HL-60 (cell line): ENCODE results near the gene PEX6.
A peak's percentile ranks its signal among the peaks of the same experiment; 100 is the strongest.

Source experiments
- DNase-seq, 2 experiments: peaks; one replicate each; pipeline ENCODE4 v3.0.0-alpha.2; 2010 to 2020; ENCODE audit warnings: low read depth in 1 of 2, low spot score in 1 of 2
- H3K27ac ChIP-seq: fragments of 250-450 bp; sonication (Bioruptor Pico); replicated peaks from 2 replicates; pipeline ENCODE4 v1.5.1; 2020; ENCODE audit warnings: mild to moderate bottlenecking, moderate library complexity
- H3K27me3 ChIP-seq: fragments of 250-450 bp; sonication (Bioruptor Pico); 2 replicates; pipeline ENCODE4 v1.5.1; 2021; ENCODE audit warnings: mild to moderate bottlenecking, moderate library complexity; ENCODE audit not compliant: insufficient read depth, poor library complexity, severe bottlenecking
- H3K4me3 ChIP-seq: replicated peaks from 2 replicates; pipeline ENCODE4 v1.5.1; 2011; ENCODE audit warnings: mild to moderate bottlenecking, control low read depth, low read length; ENCODE audit not compliant: insufficient read depth
- CTCF ChIP-seq: IDR thresholded peaks from one replicate; pipeline ENCODE4 v1.5.1; 2011; ENCODE audit warnings: low read length, control low read depth, inconsistent platforms; ENCODE audit not compliant: insufficient read depth
- GABPA ChIP-seq: IDR thresholded peaks from 2 replicates; pipeline ENCODE4 v1.6.1; 2012; ENCODE audit warnings: low read depth
- POLR2AphosphoS5 ChIP-seq: IDR thresholded peaks from 2 replicates; pipeline ENCODE4 v1.6.1; 2012; ENCODE audit warnings: low read depth
- REST ChIP-seq: IDR thresholded peaks from 2 replicates; pipeline ENCODE4 v1.6.1; 2012; ENCODE audit warnings: low read depth; ENCODE audit not compliant: insufficient replicate concordance
- SPI1 ChIP-seq: IDR thresholded peaks from 2 replicates; pipeline ENCODE4 v1.6.1; 2012; ENCODE audit warnings: low read depth, mild to moderate bottlenecking, borderline replicate concordance

Gene PEX6

DNA sequence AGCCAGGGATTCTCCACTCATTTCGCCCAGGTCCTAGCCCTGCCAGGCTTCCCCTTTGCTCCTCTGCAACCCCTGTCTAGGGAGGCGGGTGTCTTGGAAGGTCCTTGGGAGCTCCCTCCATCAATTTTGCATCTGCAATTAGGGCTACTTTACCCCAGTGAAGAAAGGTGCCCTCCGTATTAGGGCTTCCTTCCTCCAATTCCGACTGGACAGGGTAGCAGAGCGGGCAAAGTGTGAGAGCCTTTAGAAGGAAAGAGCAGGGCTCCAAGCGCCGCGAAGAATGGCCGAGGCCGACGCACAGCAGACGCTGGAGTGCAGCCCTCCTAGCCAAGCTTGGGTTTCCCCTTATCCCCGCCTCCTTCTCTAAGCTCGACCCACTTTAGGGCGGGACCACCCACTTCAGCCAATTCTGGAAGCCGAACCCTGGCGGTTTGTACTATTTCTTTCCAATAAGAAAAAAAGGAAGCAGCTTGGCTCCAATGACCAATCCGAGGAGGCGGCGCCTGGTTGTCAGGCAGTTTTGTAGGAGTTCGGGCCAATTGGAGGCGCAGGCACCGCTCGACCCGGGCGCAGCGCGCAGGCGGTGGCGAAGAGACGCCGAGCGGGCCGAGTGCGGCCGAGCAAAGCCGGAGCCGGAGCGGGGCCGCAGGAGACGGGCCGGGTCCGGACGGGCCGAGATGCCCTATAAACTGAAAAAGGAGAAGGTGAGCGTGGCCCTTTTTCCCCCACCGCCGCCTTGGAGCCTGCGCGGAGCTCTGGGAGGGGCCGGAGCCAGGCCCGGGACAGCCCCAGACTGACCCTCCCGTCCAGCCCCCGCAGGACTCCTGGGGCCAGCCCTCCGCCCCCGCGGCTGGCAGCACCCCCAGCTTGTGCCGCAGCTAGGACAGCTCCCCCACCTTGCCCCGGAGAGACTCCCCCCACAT lies 5.3 kb upstream of the PEX6 start, which contains the start of gene PPP2R5D:
Gene PPP2R5D, plus strand, starts transcription at position 570 of the 923 bp plus-strand sequence. Its CDS starts 108 bp downstream, at position 678.
- peak within 1 kb of the TSS; percentile 68 for H3K27ac ChIP-seq
- peak; percentile 68; the same call in 1 of the 2 replicates for TF ChIP-seq POLR2AphosphoS5
- TF ChIP-seq SPI1: no peak
- TF ChIP-seq REST: no peak
- TF ChIP-seq GABPA: no peak
- no peak for TF ChIP-seq CTCF
- H3K4me3 ChIP-seq: peak within 1 kb of the TSS; percentile 92
- H3K27me3 ChIP-seq: no peaks in the 10 kb centered on the region
- DNase-seq: peak; percentile 92 to 99

DNA sequence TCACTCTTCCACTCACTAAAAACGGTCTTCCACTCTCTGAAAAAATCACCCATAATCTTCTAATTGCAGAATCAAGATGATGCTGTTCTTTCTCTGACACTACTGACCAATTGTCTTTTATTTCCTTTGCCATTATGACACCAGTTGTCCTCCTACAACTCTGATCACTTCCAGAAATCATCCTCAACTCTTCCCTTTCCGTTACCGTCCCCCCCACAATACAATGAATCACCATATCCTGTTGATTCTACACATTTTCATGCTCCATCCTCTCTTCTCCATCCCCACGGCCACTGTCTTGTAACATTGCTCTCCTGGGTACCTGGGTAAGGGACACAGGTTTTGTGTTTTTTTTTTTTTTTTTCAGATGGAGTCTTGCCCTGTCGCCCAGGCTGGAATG lies 2.9 kb upstream of the PEX6 start:
- no peak overlapping the region for H3K27ac ChIP-seq
- DNase-seq: no peak
- TF ChIP-seq GABPA: no peak
- TF ChIP-seq SPI1: no peak
- no peak for TF ChIP-seq REST
- TF ChIP-seq POLR2AphosphoS5: no peak
- TF ChIP-seq CTCF: no peak
- H3K27me3 ChIP-seq: no peaks in the 10 kb centered on the region
- H3K4me3 ChIP-seq: no peak overlapping the region

DNA sequence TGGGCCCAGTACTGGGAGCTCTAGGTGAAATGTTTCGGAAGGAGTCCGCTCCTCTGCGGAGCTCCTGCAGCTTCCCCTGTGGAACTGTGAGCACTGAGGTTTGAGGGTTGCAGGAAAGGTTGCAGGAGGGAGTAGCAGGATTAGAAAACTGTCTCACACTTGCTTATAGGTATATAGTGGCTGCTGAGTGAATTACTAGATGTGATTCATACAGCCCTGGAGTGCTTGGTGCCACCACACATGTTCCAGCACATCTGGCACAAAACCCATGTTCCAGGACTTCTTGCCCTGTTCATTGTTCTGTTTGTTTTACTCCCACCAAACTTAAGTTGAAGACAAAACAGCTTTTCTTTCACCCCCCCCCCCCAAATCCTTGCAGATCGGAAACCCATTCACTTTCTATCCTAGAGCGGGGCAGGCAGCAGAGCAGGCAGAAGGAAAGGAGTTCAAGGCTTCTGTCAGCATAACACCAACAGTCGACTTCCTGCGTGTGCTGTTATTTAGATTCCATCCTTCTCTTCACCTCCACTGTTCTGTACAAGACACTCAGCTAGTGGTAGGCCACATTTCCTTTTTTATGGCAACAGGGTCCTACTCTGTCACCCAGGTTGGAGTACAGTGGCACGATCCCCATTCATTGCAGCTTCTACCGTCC lies 669 bp upstream of the PEX6 start:
- DNase-seq: no peak
- Histone ChIP-seq H3K4me3 (peak overlapping the region; percentile 87), H3K27ac (peak overlapping the region; percentile 74), H3K27me3 (no peaks in the 10 kb centered on the region)
- no peak for TF ChIP-seq POLR2AphosphoS5
- TF ChIP-seq REST: no peak
- TF ChIP-seq SPI1: no peak
- TF ChIP-seq GABPA: no peak
- TF ChIP-seq CTCF: no peak
